ENCODE data around the gene FHL2. TPM values are rescaled to one million over a fixed set of nuclear protein-coding genes. Genes with fewer than 3 reads are reported as not detected.

Gene FHL2
- total RNA-seq, 1 donor: 267 TPM

GRCh38 chr2:105385731-105386540 lies 12.9 kb downstream of the FHL2 start:
- DNase-seq (ENCODE audit: low read depth): no peak
- no peak for TF ChIP-seq CTCF (IDR thresholded peaks at IDR 0.05; ENCODE audit: insufficient read depth, low read length)
- no peak overlapping the region for H3K4me3 ChIP-seq (ENCODE audit: low read depth, low read length)

- DNase-seq (ENCODE audit: low read depth): no peak
- no peak for TF ChIP-seq CTCF (IDR thresholded peaks at IDR 0.05; ENCODE audit: insufficient read depth, low read length)
- H3K4me3 ChIP-seq (ENCODE audit: low read depth, low read length): no peak overlapping the region
Measured at GRCh38 chr2:105384861-105385260, 14.0 kb downstream of the FHL2 start.

- no peak overlapping the region for H3K4me3 ChIP-seq (ENCODE audit: low read depth, low read length)
- no peak for DNase-seq (ENCODE audit: low read depth)
- no peak for TF ChIP-seq CTCF (IDR thresholded peaks at IDR 0.05; ENCODE audit: insufficient read depth, low read length)
Measured at GRCh38 chr2:105384216-105384615, 14.6 kb downstream of the FHL2 start.

GRCh38 chr2:105383432-105384166 lies 15.3 kb downstream of the FHL2 start:
- TF ChIP-seq CTCF (IDR thresholded peaks at IDR 0.05; ENCODE audit: insufficient read depth, low read length): no peak
- no peak for DNase-seq (ENCODE audit: low read depth)
- H3K4me3 ChIP-seq (ENCODE audit: low read depth, low read length): no peak overlapping the region

GRCh38 chr2:105382177-105382576 lies 16.7 kb downstream of the FHL2 start:
- no peak for TF ChIP-seq CTCF (IDR thresholded peaks at IDR 0.05; ENCODE audit: insufficient read depth, low read length)
- DNase-seq (ENCODE audit: low read depth): no peak

GRCh38 chr2:105381101-105381668 lies 17.7 kb downstream of the FHL2 start:
- H3K4me3 ChIP-seq (ENCODE audit: low read depth, low read length): no peak overlapping the region
- no peak for TF ChIP-seq CTCF (IDR thresholded peaks at IDR 0.05; ENCODE audit: insufficient read depth, low read length)
- no peak for DNase-seq (ENCODE audit: low read depth)

More at GRCh38 chr2:105382177-105382576, 16.7 kb downstream of the FHL2 start:
- H3K4me3 ChIP-seq (ENCODE audit: low read depth, low read length): no peak overlapping the region

Data from fibroblast of the aortic adventitia (primary cell).